WTC11 (cell line): Measurements from ENCODE around the gene FLRT3. TPM values are rescaled to one million over a fixed set of nuclear protein-coding genes. Genes with fewer than 3 reads are reported as not detected.

Experiments
- ATAC-seq: fragments of 200-7000 bp; cut with Tn5 transposase; 2 replicates; pipeline ENCODE4 v1.10.0; 2021; ENCODE audit warnings: mild to moderate bottlenecking, moderate library complexity
- CTCF ChIA-PET: fragments of 300-600 bp; sonication (Branson Sonifier 250); formaldehyde crosslinking; loops from one replicate; lab custom pipeline; 2021; ENCODE audit warnings: antibody characterized with exemption; lab: Charles Lee
- POLR2A ChIA-PET: fragments of 350-600 bp; sonication (Branson Sonifier 250); formaldehyde crosslinking; loops from one replicate; lab custom pipeline; 2021; ENCODE audit warnings: antibody characterized with exemption; lab: Charles Lee
- DNase-seq: peaks from one replicate; pipeline ENCODE4 v3.0.0; 2021; ENCODE audit warnings: low spot score
- H3K27ac Mint-ChIP-seq: 2 replicates; pipeline ENCODE4 v1.8.0; 2021; ENCODE audit warnings: mixed read lengths
- H3K27me3 Mint-ChIP-seq: 2 replicates; pipeline ENCODE4 v1.8.0; 2021; ENCODE audit warnings: low read depth, mild to moderate bottlenecking, moderate library complexity, mixed read lengths
- H3K36me3 Mint-ChIP-seq: 2 replicates; pipeline ENCODE4 v1.8.0; 2021; ENCODE audit warnings: mixed read lengths
- H3K4me1 Mint-ChIP-seq: 2 replicates; pipeline ENCODE4 v1.8.0; 2022; ENCODE audit warnings: mixed read lengths
- H3K4me3 Mint-ChIP-seq: 2 replicates; pipeline ENCODE4 v1.8.0; 2021; ENCODE audit warnings: mild to moderate bottlenecking, moderate library complexity, mixed read lengths
- H3K9me3 Mint-ChIP-seq: 2 replicates; pipeline ENCODE4 v1.8.0; 2021; ENCODE audit warnings: mixed read lengths
- ESRRA ChIP-seq: sonication (generic); formaldehyde crosslinking; IDR thresholded peaks from 2 replicates; pipeline ENCODE4 v1.8.1; 2022; ENCODE audit warnings: mild to moderate bottlenecking, missing genetic modification reagents, borderline replicate concordance
- FOXJ3 ChIP-seq: sonication (generic); formaldehyde crosslinking; IDR thresholded peaks from 2 replicates; pipeline ENCODE4 v1.9.0; 2021; ENCODE audit warnings: missing genetic modification reagents, mild to moderate bottlenecking, borderline replicate concordance
- JUN ChIP-seq: sonication (generic); formaldehyde crosslinking; IDR thresholded peaks from 2 replicates; pipeline ENCODE4 v1.8.0; 2023; ENCODE audit warnings: mild to moderate bottlenecking, missing genetic modification reagents
- MYBL2 ChIP-seq: sonication (generic); formaldehyde crosslinking; IDR thresholded peaks from 2 replicates; pipeline ENCODE4 v1.8.1; 2023; ENCODE audit warnings: mild to moderate bottlenecking, moderate library complexity, missing genetic modification reagents
- SP1 ChIP-seq: sonication (generic); formaldehyde crosslinking; conservative IDR thresholded peaks from 2 replicates; pipeline ENCODE4 v1.8.1; 2022; ENCODE audit warnings: missing genetic modification reagents
- TEAD4 ChIP-seq: sonication (generic); formaldehyde crosslinking; IDR thresholded peaks from 2 replicates; pipeline ENCODE4 v1.8.0; 2022; ENCODE audit warnings: mild to moderate bottlenecking, missing genetic modification reagents
- ZBTB21 ChIP-seq: sonication (generic); formaldehyde crosslinking; IDR thresholded peaks from 2 replicates; pipeline ENCODE4 v1.8.1; 2023; ENCODE audit warnings: mild to moderate bottlenecking, missing genetic modification reagents, borderline replicate concordance
- ZNF121 ChIP-seq: sonication (generic); formaldehyde crosslinking; IDR thresholded peaks from 2 replicates; pipeline ENCODE4 v1.8.0; 2023; ENCODE audit warnings: missing genetic modification reagents
- total RNA-seq: library from RNA; stranded (reverse); gene quantifications from 3 replicates; pipeline ENCODE4 v1.2.3, GENCODE V29; 2021
- TF ChIP-seq, protein P1 (sequence below): sonication (generic); formaldehyde crosslinking; IDR thresholded peaks from 2 replicates; pipeline ENCODE4 v1.8.0; 2022; ENCODE audit warnings: mild to moderate bottlenecking, missing genetic modification reagents
- TF ChIP-seq, protein P2 (sequence below): fragments of 250-450 bp; sonication (Bioruptor Pico); conservative IDR thresholded peaks from 2 replicates; pipeline ENCODE4 v1.9.0; 2021; ENCODE audit warnings: mild to moderate bottlenecking
- TF ChIP-seq, protein P3 (sequence below): sonication (generic); formaldehyde crosslinking; IDR thresholded peaks from 2 replicates; pipeline ENCODE4 v1.8.1; 2022; ENCODE audit warnings: low read depth, mild to moderate bottlenecking, moderate library complexity, missing genetic modification reagents, borderline replicate concordance

The FLRT3 gene
- total RNA-seq, 1 experiment from 2014 or later = 0.79 TPM

DNA sequence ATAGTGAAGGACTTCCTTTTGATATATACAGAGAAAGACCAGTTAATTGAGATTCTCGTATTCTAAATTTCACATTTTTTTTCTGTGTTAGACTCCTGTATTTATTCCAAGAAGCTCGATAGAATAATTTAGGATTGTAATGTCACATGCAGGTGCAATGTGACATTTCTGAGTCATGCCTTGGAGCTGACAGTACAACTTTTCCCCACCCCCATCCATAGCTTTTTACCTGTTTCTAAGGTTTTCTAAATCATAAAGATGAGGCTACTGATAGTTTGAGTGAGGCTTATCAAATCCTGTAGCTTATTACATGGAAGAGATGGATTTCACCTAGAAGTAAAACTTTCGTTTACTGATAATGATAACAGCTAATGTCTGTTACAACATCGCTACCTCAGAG lies 37.6 kb downstream of the FLRT3 start:
- Mint-ChIP-seq H3K9me3 (no peaks in the 10 kb centered on the region), H3K27me3 (no peaks in the 10 kb centered on the region), H3K4me1 (peaks cover 16% of the 10 kb centered on the region), H3K4me3 (no peak overlapping the region), H3K27ac (no peak overlapping the region), H3K36me3 (no peaks in the 10 kb centered on the region)
- no peak for TF ChIP-seq TEAD4 (CRISPR knock-in tag)
- ChIA-PET CTCF (no interaction called here), POLR2A (interaction anchor here (0.5 kb wide), 1 partner anchor 98 kb away, joined by 3 read pairs; no protein-coding TSS in a partner anchor)
- DNase-seq (no peak), ATAC-seq (no peak)

DNA sequence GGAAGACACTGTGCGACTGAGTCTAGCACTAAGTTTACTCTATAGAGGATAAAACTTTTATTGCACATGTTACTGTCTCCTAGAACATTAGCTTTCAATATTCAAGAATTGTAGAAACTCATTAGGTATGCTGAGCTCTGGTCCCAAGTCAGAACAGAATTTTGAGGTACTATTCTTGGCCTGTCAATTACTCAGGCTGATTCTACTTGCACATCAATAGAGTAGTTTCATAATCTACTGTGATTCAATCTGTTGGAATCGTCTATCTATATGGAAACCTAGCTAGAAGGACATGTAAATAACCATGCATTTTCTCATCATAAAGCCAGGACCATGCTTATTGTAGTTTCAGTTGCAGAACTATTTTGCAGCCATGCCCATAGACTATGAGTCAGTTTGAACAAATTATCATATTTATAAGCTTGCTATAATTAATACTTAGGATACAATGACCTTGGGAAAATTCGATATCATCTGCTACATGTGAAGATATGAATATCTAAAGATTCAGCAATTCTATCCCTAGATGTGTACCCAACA lies 41.6 kb downstream of the FLRT3 start:
- H3K9me3 Mint-ChIP-seq = no peaks in the 10 kb centered on the region
- ATAC-seq (no peak), DNase-seq (no peak)
- H3K27ac Mint-ChIP-seq = no peak overlapping the region
- H3K4me3 Mint-ChIP-seq = no peak overlapping the region
- no peaks in the 10 kb centered on the region for H3K36me3 Mint-ChIP-seq
- H3K4me1 Mint-ChIP-seq = peaks cover 3% of the 10 kb centered on the region
- POLR2A ChIA-PET = no interaction called here
- CTCF ChIA-PET = no interaction called here
- no peaks in the 10 kb centered on the region for H3K27me3 Mint-ChIP-seq
- TF ChIP-seq SP1 (CRISPR knock-in tag) = no peak
- TF ChIP-seq, protein P1, sequence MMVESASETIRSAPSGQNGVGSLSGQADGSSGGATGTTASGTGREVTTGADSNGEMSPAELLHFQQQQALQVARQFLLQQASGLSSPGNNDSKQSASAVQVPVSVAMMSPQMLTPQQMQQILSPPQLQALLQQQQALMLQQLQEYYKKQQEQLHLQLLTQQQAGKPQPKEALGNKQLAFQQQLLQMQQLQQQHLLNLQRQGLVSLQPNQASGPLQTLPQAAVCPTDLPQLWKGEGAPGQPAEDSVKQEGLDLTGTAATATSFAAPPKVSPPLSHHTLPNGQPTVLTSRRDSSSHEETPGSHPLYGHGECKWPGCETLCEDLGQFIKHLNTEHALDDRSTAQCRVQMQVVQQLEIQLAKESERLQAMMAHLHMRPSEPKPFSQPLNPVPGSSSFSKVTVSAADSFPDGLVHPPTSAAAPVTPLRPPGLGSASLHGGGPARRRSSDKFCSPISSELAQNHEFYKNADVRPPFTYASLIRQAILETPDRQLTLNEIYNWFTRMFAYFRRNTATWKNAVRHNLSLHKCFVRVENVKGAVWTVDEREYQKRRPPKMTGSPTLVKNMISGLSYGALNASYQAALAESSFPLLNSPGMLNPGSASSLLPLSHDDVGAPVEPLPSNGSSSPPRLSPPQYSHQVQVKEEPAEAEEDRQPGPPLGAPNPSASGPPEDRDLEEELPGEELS = no peak
- TF ChIP-seq, protein P2, sequence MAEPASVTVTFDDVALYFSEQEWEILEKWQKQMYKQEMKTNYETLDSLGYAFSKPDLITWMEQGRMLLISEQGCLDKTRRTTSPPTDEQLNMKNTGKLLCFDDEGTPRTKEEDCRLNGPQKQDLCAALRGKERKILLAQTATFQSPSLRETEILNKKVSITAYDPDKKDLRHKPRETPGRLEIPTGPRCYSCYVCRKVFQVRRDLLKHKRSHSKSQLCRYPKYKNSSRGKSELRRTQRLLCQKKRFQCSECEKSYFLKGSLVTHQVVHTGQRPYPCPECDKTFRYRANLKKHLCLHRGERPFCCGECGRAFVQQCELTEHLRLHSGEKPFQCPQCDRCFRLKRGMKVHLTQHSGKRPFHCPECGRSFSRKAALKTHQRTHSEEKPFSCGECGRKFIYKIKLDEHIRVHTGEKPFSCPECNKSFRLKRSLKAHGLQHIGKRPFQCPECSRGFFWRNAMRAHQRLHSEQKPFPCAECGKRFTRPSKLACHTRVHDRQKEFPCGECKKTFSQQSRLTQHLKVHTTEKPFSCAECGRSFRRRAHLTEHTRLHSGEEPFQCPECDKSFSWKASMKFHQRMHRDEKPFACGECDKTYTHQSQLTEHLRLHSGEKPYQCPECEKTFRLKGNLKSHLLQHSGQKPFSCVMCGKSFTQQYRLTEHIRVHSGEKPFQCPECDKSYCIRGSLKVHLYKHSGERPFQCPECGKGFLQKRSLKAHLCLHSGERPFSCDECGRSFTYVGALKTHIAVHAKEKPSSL (CRISPR knock-in tag) = no peak

DNA sequence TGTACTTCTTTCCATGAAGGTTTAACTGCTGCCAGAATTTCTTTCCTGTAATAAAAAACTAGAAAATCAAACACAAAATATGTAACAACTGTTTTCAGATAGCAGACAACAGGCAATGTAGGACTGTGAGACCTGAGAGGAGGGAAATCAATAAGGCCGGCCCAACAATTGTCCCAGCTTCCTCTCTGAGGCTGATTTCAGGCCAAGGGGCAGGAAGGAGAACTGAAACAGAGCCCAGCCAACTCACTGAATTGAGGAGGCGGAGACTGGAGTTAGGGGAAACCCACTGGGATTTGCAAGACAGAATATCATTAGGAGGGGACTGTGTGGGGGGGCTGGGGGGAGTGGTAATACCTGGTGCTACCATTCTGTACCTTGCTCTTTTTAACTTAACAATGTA lies 42.2 kb downstream of the FLRT3 start:
- peaks cover 3% of the 10 kb centered on the region for H3K4me1 Mint-ChIP-seq
- ATAC-seq (peak; percentile 28; the same call in 1 of the 2 replicates), DNase-seq (no peak)
- ChIA-PET CTCF (no interaction called here), POLR2A (no interaction called here)
- no peak overlapping the region for H3K4me3 Mint-ChIP-seq
- H3K27ac Mint-ChIP-seq = no peak overlapping the region
- no peaks in the 10 kb centered on the region for H3K27me3 Mint-ChIP-seq
- no peaks in the 10 kb centered on the region for H3K36me3 Mint-ChIP-seq
- TF ChIP-seq FOXJ3 (CRISPR knock-in tag) (no peak), ESRRA (CRISPR knock-in tag) (no peak), ZNF121 (CRISPR knock-in tag) (no peak)
- TF ChIP-seq, protein P3, sequence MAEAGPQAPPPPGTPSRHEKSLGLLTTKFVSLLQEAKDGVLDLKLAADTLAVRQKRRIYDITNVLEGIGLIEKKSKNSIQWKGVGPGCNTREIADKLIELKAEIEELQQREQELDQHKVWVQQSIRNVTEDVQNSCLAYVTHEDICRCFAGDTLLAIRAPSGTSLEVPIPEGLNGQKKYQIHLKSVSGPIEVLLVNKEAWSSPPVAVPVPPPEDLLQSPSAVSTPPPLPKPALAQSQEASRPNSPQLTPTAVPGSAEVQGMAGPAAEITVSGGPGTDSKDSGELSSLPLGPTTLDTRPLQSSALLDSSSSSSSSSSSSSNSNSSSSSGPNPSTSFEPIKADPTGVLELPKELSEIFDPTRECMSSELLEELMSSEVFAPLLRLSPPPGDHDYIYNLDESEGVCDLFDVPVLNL (CRISPR knock-in tag) = no peak
- TF ChIP-seq, protein P2 (CRISPR knock-in tag) = no peak
- TF ChIP-seq, all 79 proteins: peak for 0
- no peaks in the 10 kb centered on the region for H3K9me3 Mint-ChIP-seq

DNA sequence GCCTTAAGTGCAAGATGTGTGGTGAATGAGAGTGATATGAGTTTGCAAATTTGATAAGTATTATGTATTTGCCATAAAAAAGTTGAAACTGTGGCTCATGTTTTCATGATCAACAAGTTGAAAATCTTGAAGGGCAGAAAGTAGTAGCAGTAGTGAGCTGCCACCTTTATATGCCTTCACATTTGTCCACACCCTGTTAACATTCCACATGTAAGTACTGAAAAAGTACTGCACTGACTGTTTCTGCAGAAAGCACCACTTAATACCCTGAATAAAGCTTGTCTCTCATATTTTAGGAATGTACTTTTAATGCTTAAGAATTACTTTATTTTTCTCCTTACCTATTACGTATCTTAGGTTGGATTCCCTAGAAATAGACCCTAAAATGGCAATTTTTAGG lies 45.9 kb downstream of the FLRT3 start:
- TF ChIP-seq JUN = no peak
- TF ChIP-seq ZBTB21 = no peak
- TF ChIP-seq SP1 (CRISPR knock-in tag) = no peak
- no peak for TF ChIP-seq MYBL2 (CRISPR knock-in tag)
- no peak overlapping the region for H3K4me3 Mint-ChIP-seq
- H3K36me3 Mint-ChIP-seq = no peaks in the 10 kb centered on the region
- POLR2A ChIA-PET = no interaction called here
- CTCF ChIA-PET = no interaction called here
- no peaks in the 10 kb centered on the region for H3K27me3 Mint-ChIP-seq
- peaks cover 3% of the 10 kb centered on the region for H3K4me1 Mint-ChIP-seq
- H3K9me3 Mint-ChIP-seq = no peaks in the 10 kb centered on the region
- no peak for DNase-seq
- H3K27ac Mint-ChIP-seq = no peak overlapping the region
- no peak for ATAC-seq
